Mesodermal cell (in vitro differentiated cells): ENCODE results near the gene FAM217B.

ENCODE experiments used
- H3K27ac ChIP-seq: 2 replicates; pipeline ENCODE4 v1.7.0; 2013; ENCODE audit warnings: mild to moderate bottlenecking, low read depth, low read length, moderate library complexity; ENCODE audit not compliant: severe bottlenecking
- H3K36me3 ChIP-seq: 2 replicates; pipeline ENCODE4 v1.7.1; 2013; ENCODE audit warnings: mild to moderate bottlenecking, low read length, moderate library complexity; ENCODE audit not compliant: control insufficient read depth, insufficient read depth
- H3K4me1 ChIP-seq: one replicate; pipeline ENCODE4 v1.7.1; 2013; ENCODE audit warnings: mild to moderate bottlenecking, low read length; ENCODE audit not compliant: insufficient read depth, control insufficient read depth, poor library complexity, severe bottlenecking
- H3K4me3 ChIP-seq: 2 replicates; pipeline ENCODE4 v1.7.0; 2013; ENCODE audit warnings: low read length, control low read depth, mild to moderate bottlenecking; ENCODE audit not compliant: insufficient read depth, poor library complexity, severe bottlenecking; ENCODE audit errors: extremely low read depth
- H3K9me3 ChIP-seq: 2 replicates; pipeline ENCODE4 v1.7.1; 2013; ENCODE audit warnings: mild to moderate bottlenecking, low read length, moderate library complexity; ENCODE audit not compliant: control insufficient read depth
- WGBS, 2 experiments: methylation state at CpG; one replicate each; pipeline ENCODE4 v1.1.5; 2013; ENCODE audit warnings: missing lambda C conversion rate in 2 of 2; ENCODE audit not compliant: insufficient coverage in 2 of 2; 5-methylcytosine and 5-hydroxymethylcytosine counted together

The FAM217B gene

GRCh38 chr20:59976156-59976782 lies 36.1 kb downstream of the FAM217B start:
- H3K9me3 ChIP-seq = no peaks in the 10 kb centered on the region
- H3K27ac ChIP-seq = no peak overlapping the region
- no peak overlapping the region for H3K4me3 ChIP-seq
- no peaks in the 10 kb centered on the region for H3K4me1 ChIP-seq
- WGBS, 2 experiments = 83 to 85% methylated on average over 4 to 5 of the region's 6 CpGs
- no peaks in the 10 kb centered on the region for H3K36me3 ChIP-seq

DNA sequence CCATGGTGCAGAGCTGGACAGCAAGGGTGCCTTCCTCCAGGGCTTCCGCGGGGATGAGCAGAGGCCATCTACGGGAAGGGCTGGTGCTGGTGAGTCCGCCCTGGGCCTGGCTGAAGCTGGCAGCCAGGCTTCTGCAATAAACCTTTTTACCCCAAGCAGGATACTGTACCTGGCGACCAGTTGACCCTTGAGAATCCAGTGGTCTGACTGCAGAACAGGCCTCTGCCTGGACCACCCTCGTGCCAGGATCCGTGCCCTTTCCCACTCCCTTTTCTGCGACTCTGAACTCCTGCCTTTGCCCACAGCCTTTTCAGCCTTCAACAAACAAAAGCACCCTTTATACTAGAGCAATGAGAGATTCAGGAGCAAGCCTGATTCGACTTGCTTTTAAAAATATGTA lies 36.9 kb downstream of the FAM217B start:
- 75 to 93% methylated on average over 5 to 8 of the region's 9 CpGs for WGBS, 2 experiments
- Histone ChIP-seq H3K27ac (no peak overlapping the region), H3K9me3 (no peaks in the 10 kb centered on the region), H3K4me1 (no peaks in the 10 kb centered on the region), H3K4me3 (no peak overlapping the region), H3K36me3 (no peaks in the 10 kb centered on the region)

DNA sequence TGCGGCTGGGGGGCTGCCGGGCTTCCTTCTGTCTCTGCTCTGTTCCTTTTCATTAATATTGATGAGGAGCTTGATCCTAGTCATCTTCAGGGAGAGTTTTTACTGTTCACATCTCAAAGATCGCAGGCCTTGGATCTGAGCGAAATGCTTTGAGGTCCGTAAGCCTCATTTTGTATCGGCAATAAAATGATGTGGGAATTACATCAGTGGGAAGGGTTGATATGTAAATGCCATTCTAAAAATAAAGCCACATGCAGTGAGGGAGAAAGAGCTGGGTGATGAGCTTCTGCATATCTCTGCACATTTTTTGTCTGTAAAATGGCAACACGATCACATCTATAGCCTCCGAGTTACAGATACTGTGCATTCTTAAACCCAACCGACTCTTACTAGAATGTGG lies 42.9 kb downstream of the FAM217B start:
- H3K27ac ChIP-seq = no peak overlapping the region
- 97 to 100% methylated on average over 4 to 5 of the region's 9 CpGs for WGBS, 2 experiments
- no peak overlapping the region for H3K4me3 ChIP-seq
- H3K4me1 ChIP-seq = no peaks in the 10 kb centered on the region
- H3K36me3 ChIP-seq = no peaks in the 10 kb centered on the region
- H3K9me3 ChIP-seq = peaks cover 4% of the 10 kb centered on the region

- 83% methylated on average over 1 of the region's 4 CpGs; no CpG with 5 or more reads in 1 of the 2 experiments for WGBS, 2 experiments
- Histone ChIP-seq H3K36me3 (no peaks in the 10 kb centered on the region), H3K4me3 (no peak overlapping the region), H3K27ac (no peak overlapping the region), H3K4me1 (no peaks in the 10 kb centered on the region), H3K9me3 (peaks cover 4% of the 10 kb centered on the region)
Measured at GRCh38 chr20:59984541-59984940, 44.4 kb downstream of the FAM217B start.

GRCh38 chr20:59985164-59985563 lies 45.0 kb downstream of the FAM217B start:
- peaks cover 4% of the 10 kb centered on the region for H3K9me3 ChIP-seq
- H3K4me1 ChIP-seq = no peaks in the 10 kb centered on the region
- no peak overlapping the region for H3K4me3 ChIP-seq
- WGBS, 2 experiments = 93 to 98% methylated on average over 8 of the region's 8 CpGs
- H3K27ac ChIP-seq = no peak overlapping the region
- H3K36me3 ChIP-seq = no peaks in the 10 kb centered on the region

DNA sequence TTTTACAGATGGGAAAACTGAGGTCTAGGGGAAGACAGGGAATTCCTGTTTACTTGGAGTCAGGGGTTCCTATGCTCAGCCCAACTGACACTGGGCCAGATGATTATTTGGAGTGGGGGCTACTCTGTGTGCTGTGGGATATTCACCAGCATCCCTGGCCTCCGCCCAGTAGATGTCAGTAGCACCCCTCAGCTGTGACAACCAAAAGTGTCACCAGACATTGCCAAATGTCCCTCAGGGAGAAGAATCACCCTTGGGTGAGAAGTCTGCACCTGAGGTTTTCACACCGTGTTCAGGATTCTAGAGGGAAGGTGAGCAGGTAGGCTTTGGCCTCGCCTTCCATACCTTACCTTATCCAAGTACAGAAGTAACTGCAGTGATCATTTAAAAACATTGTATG lies 45.7 kb downstream of the FAM217B start:
- H3K4me1 ChIP-seq = no peaks in the 10 kb centered on the region
- H3K4me3 ChIP-seq = no peak overlapping the region
- 100% methylated on average over 1 of the region's 3 CpGs for WGBS, 2 experiments
- peaks cover 4% of the 10 kb centered on the region for H3K9me3 ChIP-seq
- no peaks in the 10 kb centered on the region for H3K36me3 ChIP-seq
- no peak overlapping the region for H3K27ac ChIP-seq

DNA sequence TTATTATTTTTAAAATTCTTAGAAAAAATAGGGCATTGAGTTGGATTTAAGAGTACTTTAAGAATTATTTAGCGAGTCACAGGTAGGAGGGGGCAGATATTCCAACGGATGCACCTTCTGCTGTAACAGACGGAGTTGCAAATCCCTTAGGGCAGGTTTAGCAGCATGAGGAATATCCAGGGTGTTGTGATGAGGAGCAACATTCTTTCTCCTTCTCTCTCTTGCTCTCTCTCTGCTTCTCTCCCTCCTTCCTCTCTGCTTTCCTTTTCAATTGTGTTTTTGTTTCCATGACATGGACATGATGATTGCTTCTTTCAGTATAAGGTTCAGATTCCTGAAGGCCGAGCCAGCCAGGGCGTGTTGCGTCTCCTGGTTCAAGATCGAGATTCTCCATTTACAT lies 46.9 kb downstream of the FAM217B start:
- Histone ChIP-seq H3K27ac (no peak overlapping the region), H3K4me1 (no peaks in the 10 kb centered on the region), H3K4me3 (no peak overlapping the region), H3K36me3 (no peaks in the 10 kb centered on the region), H3K9me3 (peaks cover 4% of the 10 kb centered on the region)
- 88 to 100% methylated on average over 4 of the region's 7 CpGs for WGBS, 2 experiments

GRCh38 chr20:59988141-59988540 lies 48.0 kb downstream of the FAM217B start:
- WGBS, 2 experiments = 77 to 86% methylated on average over 5 of the region's 5 CpGs
- H3K4me3 ChIP-seq = no peak overlapping the region
- H3K36me3 ChIP-seq = no peaks in the 10 kb centered on the region
- H3K9me3 ChIP-seq = peaks cover 4% of the 10 kb centered on the region
- H3K27ac ChIP-seq = no peak overlapping the region
- H3K4me1 ChIP-seq = no peaks in the 10 kb centered on the region

- no peak overlapping the region for H3K4me3 ChIP-seq
- H3K36me3 ChIP-seq = no peaks in the 10 kb centered on the region
- H3K9me3 ChIP-seq = no peaks in the 10 kb centered on the region
- no peaks in the 10 kb centered on the region for H3K4me1 ChIP-seq
- 96 to 100% methylated on average over 2 to 4 of the region's 4 CpGs for WGBS, 2 experiments
- H3K27ac ChIP-seq = no peak overlapping the region
Measured at GRCh38 chr20:59992526-59993084, 52.4 kb downstream of the FAM217B start.

GRCh38 chr20:59993736-59994430 lies 53.7 kb downstream of the FAM217B start:
- Histone ChIP-seq H3K36me3 (no peaks in the 10 kb centered on the region), H3K9me3 (no peaks in the 10 kb centered on the region), H3K4me1 (no peaks in the 10 kb centered on the region), H3K4me3 (peak overlapping the region; percentile 2), H3K27ac (peak overlapping the region; percentile 29)
- 23 to 43% methylated on average over 15 to 16 of the region's 18 CpGs for WGBS, 2 experiments

GRCh38 chr20:59994697-59995122 lies 54.5 kb downstream of the FAM217B start:
- no peaks in the 10 kb centered on the region for H3K9me3 ChIP-seq
- WGBS, 2 experiments = 57 to 72% methylated on average over 4 to 5 of the region's 5 CpGs
- no peak overlapping the region for H3K27ac ChIP-seq
- no peak overlapping the region for H3K4me3 ChIP-seq
- H3K36me3 ChIP-seq = no peaks in the 10 kb centered on the region
- no peaks in the 10 kb centered on the region for H3K4me1 ChIP-seq
